Astrocyte (in vitro differentiated cells and primary cell): ENCODE results near the gene AGPAT1.

Experiments used
- CTCF ChIP-seq: IDR thresholded peaks from 2 replicates; pipeline ENCODE4 v1.5.1; 2011; ENCODE audit warnings: low read depth, mild to moderate bottlenecking, inconsistent platforms, low read length, moderate library complexity; ENCODE audit not compliant: insufficient read depth
- EZH2 ChIP-seq: IDR thresholded peaks from 2 replicates; pipeline ENCODE4 v1.6.1; 2012; ENCODE audit warnings: mild to moderate bottlenecking, low read length, inconsistent platforms; ENCODE audit not compliant: insufficient read depth

DNA sequence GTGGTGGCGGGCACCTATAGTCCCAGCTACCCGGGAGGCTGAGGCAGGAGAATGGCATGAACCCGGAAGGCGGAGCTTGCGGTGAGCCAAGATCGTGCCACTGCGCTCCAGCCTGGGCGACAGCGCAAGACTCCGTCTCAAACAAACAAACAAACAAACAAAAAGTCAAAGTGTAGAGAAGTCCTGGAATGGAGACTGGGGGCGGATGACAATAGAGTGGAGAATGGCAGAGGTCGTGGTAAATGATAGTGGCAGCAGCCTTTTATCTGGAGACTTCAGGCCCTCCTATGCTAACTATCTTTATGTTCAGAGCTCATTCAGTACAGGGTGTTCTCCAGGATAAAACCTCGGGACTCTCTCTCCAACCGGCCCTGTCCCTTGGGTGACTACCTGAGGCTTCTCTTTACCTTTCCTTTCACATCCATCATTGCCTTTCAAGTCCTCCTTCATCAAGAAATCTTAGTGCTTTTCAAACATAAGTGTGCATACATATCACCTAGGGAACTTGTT lies 44.4 kb downstream of the AGPAT1 start:
- TF ChIP-seq CTCF (no peak), EZH2 (no peak)
